Endothelial cell of umbilical vein (primary cell): ENCODE data around the gene ARL10. TPM values are rescaled to one million over a fixed set of nuclear protein-coding genes. Genes with fewer than 3 reads are reported as not detected.

Experiments
- BruUV-seq: library from RNA; stranded (reverse); fragments of 400-500 nt; replicated peaks from 2 replicates; lab custom pipeline; 2021; lab: Mats Ljungman, UMichigan
- CTCF ChIA-PET: fragments of 300-600, 350-600 bp; sonication (Branson Sonifier 250); formaldehyde crosslinking; loops from one replicate; lab custom pipeline; 2021; ENCODE audit warnings: antibody characterized with exemption, inconsistent platforms; lab: Charles Lee
- POLR2A ChIA-PET: fragments of 300-600, 350-600 bp; sonication (Branson Sonifier 250); formaldehyde crosslinking; loops from one replicate; lab custom pipeline; 2021; ENCODE audit warnings: antibody characterized with exemption, inconsistent platforms; lab: Charles Lee
- DNase-seq: peaks from one replicate; pipeline ENCODE4 v3.0.0-alpha.2; 2011; ENCODE audit warnings: low read depth, low spot score
- FAIRE-seq: peaks from 2 replicates; lab custom pipeline; 2011; peaks lifted over from hg19 to GRCh38; lab: Jason Lieb, UNC
- H2AFZ ChIP-seq: 2 replicates; pipeline ENCODE4 v1.6.0; 2012; ENCODE audit warnings: low read depth, low read length, control low read depth, inconsistent platforms
- H3K27ac ChIP-seq: 2 replicates; pipeline ENCODE4 v1.5.1; 2011; ENCODE audit warnings: low read depth, mild to moderate bottlenecking, control low read depth, low read length, moderate library complexity; ENCODE audit not compliant: insufficient read depth
- H3K27me3 ChIP-seq, 2 experiments: 2 replicates each; pipeline versions ENCODE4 v1.6.0 to v1.6.1; 2011; ENCODE audit warnings: low read length in 2 of 2, mixed read lengths in 1 of 2; ENCODE audit not compliant: control insufficient read depth in 2 of 2, insufficient read depth in 2 of 2
- H3K36me3 ChIP-seq, 2 experiments: 2 replicates in 1 of 2; 3 replicates in 1 of 2; pipeline ENCODE4 v1.5.1; 2011; ENCODE audit warnings: low read length in 2 of 2, mild to moderate bottlenecking in 1 of 2, moderate library complexity in 1 of 2; ENCODE audit not compliant: control insufficient read depth in 2 of 2, insufficient read depth in 2 of 2; ENCODE audit errors: extremely low read depth in 1 of 2
- H3K4me1 ChIP-seq: 3 replicates; pipeline ENCODE4 v1.5.1; 2011; ENCODE audit warnings: mild to moderate bottlenecking, low read length; ENCODE audit not compliant: control insufficient read depth, insufficient read depth; ENCODE audit errors: extremely low read depth
- H3K4me2 ChIP-seq: 2 replicates; pipeline ENCODE4 v1.6.1; 2011; ENCODE audit warnings: low read length, control low read depth, mixed read lengths; ENCODE audit not compliant: insufficient read depth
- H3K4me3 ChIP-seq, 3 experiments: fragments of 200-600 bp in 1 of 3; sonication (generic), shearing (Covaris generic) in 1 of 3; replicated peaks in 1 of 3; 2 replicates each; pipeline ENCODE4 v1.5.1; 2011 to 2016; ENCODE audit warnings: control low read depth in 3 of 3, low read length in 3 of 3, mild to moderate bottlenecking in 2 of 3, inconsistent platforms in 1 of 3, low read depth in 1 of 3, moderate library complexity in 1 of 3; ENCODE audit not compliant: insufficient read depth in 1 of 3
- H3K79me2 ChIP-seq: 2 replicates; pipeline ENCODE4 v1.6.0; 2012; ENCODE audit warnings: low read length, inconsistent platforms; ENCODE audit not compliant: control insufficient read depth, insufficient read depth
- H3K9ac ChIP-seq: replicated peaks from 2 replicates; pipeline ENCODE3; 2011; ENCODE audit warnings: low read length, control low read depth; ENCODE audit not compliant: insufficient read depth; ENCODE audit errors: extremely low read depth
- H3K9me1 ChIP-seq: replicated peaks from 3 replicates; pipeline ENCODE4 v1.6.0; 2011; ENCODE audit warnings: mild to moderate bottlenecking, low read length; ENCODE audit not compliant: control insufficient read depth, insufficient read depth; ENCODE audit errors: extremely low read depth
- H3K9me3 ChIP-seq: replicated peaks from 2 replicates; pipeline ENCODE4 v1.5.1; 2012; ENCODE audit warnings: low read length, inconsistent platforms; ENCODE audit not compliant: control insufficient read depth, insufficient read depth
- H4K20me1 ChIP-seq: replicated peaks from 2 replicates; pipeline ENCODE3; 2011; ENCODE audit warnings: mild to moderate bottlenecking, low read length; ENCODE audit not compliant: control insufficient read depth, insufficient read depth; ENCODE audit errors: extremely low read depth
- CTCF ChIP-seq, 2 donors: IDR thresholded peaks; 1 replicate in 1 of 2; 2 replicates in 1 of 2; pipeline ENCODE4 v1.5.1; 2011; ENCODE audit warnings: low read length in 2 of 2, mild to moderate bottlenecking in 2 of 2, moderate library complexity in 2 of 2, control low read depth in 1 of 2, inconsistent platforms in 1 of 2, low read depth in 1 of 2; ENCODE audit not compliant: insufficient read depth in 1 of 2; ENCODE audit errors: extremely low read depth in 1 of 2
- EZH2 ChIP-seq: IDR thresholded peaks from 2 replicates; pipeline ENCODE4 v1.6.1; 2012; ENCODE audit warnings: borderline replicate concordance, low read depth, mild to moderate bottlenecking, moderate library complexity, low read length, inconsistent platforms; ENCODE audit not compliant: severe bottlenecking
- FOS ChIP-seq: IDR thresholded peaks from 2 replicates; pipeline ENCODE4 v1.6.1; 2011; ENCODE audit warnings: mild to moderate bottlenecking, low read length, moderate library complexity, borderline replicate concordance; ENCODE audit not compliant: insufficient read depth
- GATA2 ChIP-seq: IDR thresholded peaks from 2 replicates; pipeline ENCODE4 v1.7.0; 2011; ENCODE audit warnings: low read depth, mild to moderate bottlenecking, moderate library complexity, mixed read lengths, low read length; ENCODE audit not compliant: insufficient read length, insufficient read depth
- JUN ChIP-seq: IDR thresholded peaks from 2 replicates; pipeline ENCODE4 v1.6.1; 2011; ENCODE audit warnings: borderline replicate concordance, low read depth; ENCODE audit not compliant: insufficient read length, insufficient read depth
- MAX ChIP-seq: IDR thresholded peaks from 2 replicates; pipeline ENCODE4 v1.6.1; 2011; ENCODE audit not compliant: insufficient read depth, insufficient read length
- MYC ChIP-seq: IDR thresholded peaks from one replicate; pipeline ENCODE4 v1.6.1; 2011; ENCODE audit warnings: mild to moderate bottlenecking, low read depth, low read length
- POLR2A ChIP-seq: IDR thresholded peaks from 2 replicates; pipeline ENCODE4 v1.6.1; 2012; ENCODE audit warnings: low read depth, mild to moderate bottlenecking, control low read depth, low read length
- POLR2AphosphoS5 ChIP-seq: IDR thresholded peaks from 2 replicates; pipeline ENCODE4 v1.6.1; 2012; ENCODE audit warnings: low read depth, mild to moderate bottlenecking, control low read depth, low read length, moderate library complexity; ENCODE audit not compliant: insufficient read depth
- dilution Hi-C: fragments of 300-500 bp; cut with MboI; formaldehyde crosslinking; loops from one replicate; pipeline ENCODE4 v1.15.0; 2019; ENCODE audit warnings: low sequenced_read_pairs; ENCODE audit not compliant: extremely low pct_ligation_motif_present
- intact Hi-C: fragments of 100-400 bp; cut with micrococcal nuclease; formaldehyde crosslinking; loops from one replicate; pipeline ENCODE4 v1.10.0; 2022
- polyA plus RNA-seq, 4 experiments: library from polyadenylated mRNA; depleted of rRNA in 3 of 4; stranded (reverse) in 3 of 4; unstranded in 1 of 4; fragments of >200 nt; gene quantifications; 2 replicates each; pipeline versions ENCODE4 v1.2.1 to v1.2.3, GENCODE V29; 2011 to 2012; ENCODE audit warnings: missing spikeins in 1 of 4
- total RNA-seq: library from RNA; stranded (reverse); gene quantifications from 2 replicates; pipeline ENCODE4 v1.2.3, GENCODE V29; 2021

Gene ARL10
- total and polyA plus RNA-seq, 2 donors (not counting 3 experiments of a cell fraction or from before 2014, with no cell fraction given) = 7.7 to 20.7 TPM

- no peak overlapping the region for H3K27ac ChIP-seq
- ChIA-PET CTCF (no interaction called here), POLR2A (no interaction called here)
- H3K4me3 ChIP-seq = no peak overlapping the region
- H2AFZ ChIP-seq = no peak overlapping the region
- peaks cover 12 to 17% of the 10 kb centered on the region in 2 experiments for H3K36me3 ChIP-seq
- dilution Hi-C loops = no loop called here
- H3K9me3 ChIP-seq = no peaks in the 10 kb centered on the region
- H3K9ac ChIP-seq = no peak overlapping the region
- H3K4me2 ChIP-seq = no peak overlapping the region
- H3K9me1 ChIP-seq = no peaks in the 10 kb centered on the region
- DNase-seq (no peak), FAIRE-seq (no peak)
- peaks cover 60% of the 10 kb centered on the region for H3K79me2 ChIP-seq
- intact Hi-C loops = no loop called here
- H4K20me1 ChIP-seq = no peaks in the 10 kb centered on the region
- TF ChIP-seq EZH2 (no peak), MYC (no peak), FOS (no peak), GATA2 (no peak), MAX (no peak), JUN (no peak), POLR2A (no peak), POLR2AphosphoS5 (no peak), CTCF (IDR thresholded peaks at IDR 0.05; ENCODE audit: extremely low read depth in 1 of 2, insufficient read depth in 1 of 2, low read depth in 1 of 2, low read length in 2 of 2) (no peak)
- H3K27me3 ChIP-seq = no peaks in the 10 kb centered on the region
- H3K4me1 ChIP-seq = no peaks in the 10 kb centered on the region
- no TSS peak for BruUV-seq
These were observed 9.7 kb upstream of the ARL10 start for GRCh38 chr5:176355400-176356178.
